HG03460 (cell line): ENCODE measurements around the gene TBC1D10B.
"Not testable (repeated sequence)": the region's sequence is repeated elsewhere in the genome, so short reads cannot be mapped to it uniquely, and the experiment has no call there.

Experiments
- ATAC-seq: cut with Tn5 transposase; IDR thresholded peaks from one replicate; pipeline ENCODE4 v1.9.1; 2021; ENCODE audit not compliant: unreplicated experiment

Gene TBC1D10B

DNA sequence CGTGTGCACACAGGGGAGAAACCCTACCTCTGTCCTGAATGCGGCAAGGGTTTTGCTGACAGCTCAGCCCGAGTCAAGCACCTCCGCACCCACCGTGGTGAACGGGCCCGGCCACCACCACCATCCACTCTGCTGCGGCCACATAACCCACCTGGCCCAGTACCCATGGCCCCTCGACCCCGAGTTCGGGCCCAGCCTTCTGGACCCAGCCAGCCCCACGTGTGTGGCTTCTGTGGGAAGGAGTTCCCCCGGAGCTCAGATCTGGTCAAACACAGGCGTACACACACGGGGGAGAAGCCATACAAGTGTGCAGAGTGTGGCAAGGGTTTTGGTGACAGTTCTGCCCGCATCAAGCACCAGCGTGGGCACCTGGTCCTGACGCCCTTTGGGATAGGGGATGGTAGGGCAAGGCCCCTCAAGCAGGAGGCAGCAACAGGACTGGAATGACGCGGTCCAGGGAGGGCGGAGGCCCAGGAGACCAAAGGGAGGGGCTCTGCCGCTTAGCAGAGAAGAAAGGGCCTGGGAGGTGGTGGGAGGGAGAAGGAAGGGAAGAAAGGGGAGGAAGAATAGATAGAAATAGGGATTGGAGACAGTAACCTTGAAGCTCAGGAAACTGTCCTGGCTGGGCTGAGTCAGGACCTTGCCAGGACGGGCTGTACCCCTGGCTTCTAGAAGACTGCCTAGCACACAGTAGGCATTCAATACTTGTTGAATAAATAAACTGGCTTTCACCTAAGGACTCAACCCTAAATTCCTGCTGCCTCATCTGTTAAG, 28.6 kb upstream of the TBC1D10B start:
- ATAC-seq, result no peak

DNA sequence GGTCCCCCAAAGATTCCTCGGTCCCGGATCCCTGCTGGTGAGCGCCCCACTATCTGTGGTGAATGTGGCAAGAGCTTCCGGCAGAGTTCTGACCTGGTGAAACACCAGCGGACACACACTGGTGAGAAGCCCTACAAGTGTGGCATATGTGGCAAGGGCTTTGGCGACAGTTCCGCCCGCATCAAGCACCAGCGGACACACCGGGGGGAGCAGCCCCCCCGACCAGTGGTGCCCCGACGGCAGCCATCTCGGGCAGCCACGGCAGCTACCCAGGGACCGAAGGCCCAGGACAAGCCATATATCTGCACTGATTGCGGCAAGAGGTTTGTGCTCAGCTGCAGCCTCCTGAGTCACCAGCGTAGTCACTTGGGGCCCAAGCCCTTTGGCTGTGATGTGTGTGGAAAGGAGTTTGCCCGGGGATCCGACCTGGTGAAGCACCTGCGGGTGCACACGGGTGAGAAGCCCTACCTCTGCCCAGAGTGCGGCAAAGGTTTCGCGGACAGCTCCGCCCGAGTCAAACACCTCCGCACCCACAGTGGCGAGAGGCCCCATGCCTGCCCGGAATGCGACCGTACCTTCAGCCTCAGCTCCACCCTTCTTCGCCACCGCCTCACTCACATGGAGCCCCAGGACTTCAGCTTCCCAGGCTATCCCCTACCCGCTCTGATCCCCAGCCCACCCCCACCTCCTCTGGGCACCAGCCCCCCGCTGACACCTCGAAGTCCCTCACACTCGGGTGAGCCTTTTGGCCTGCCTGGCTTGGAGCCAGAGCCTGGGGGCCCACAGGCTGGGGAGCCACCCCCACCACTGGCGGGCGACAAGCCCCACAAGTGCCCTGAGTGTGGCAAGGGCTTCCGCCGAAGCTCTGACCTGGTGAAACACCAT, 27.7 kb upstream of the TBC1D10B start:
- ATAC-seq, result no peak

DNA sequence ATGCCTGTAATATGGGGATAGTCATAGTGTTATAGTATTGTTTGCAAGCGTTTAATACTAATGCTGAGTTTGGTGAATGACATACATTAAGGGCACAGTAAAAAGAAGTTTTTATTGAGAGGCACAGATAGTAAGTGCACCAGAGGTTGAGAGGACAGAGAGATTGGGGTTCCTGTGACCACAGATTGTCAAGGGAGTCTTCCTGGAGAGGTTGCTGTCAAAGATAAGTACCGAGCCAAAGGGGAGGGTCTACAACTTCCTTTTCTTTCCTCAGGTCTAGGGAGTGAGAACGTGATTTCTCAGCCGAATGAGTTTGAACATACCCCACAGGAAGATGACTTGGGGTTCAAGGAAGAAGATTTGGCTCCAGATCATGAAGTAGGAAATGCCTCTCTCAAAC, 26.8 kb upstream of the TBC1D10B start:
- no peak for ATAC-seq

DNA sequence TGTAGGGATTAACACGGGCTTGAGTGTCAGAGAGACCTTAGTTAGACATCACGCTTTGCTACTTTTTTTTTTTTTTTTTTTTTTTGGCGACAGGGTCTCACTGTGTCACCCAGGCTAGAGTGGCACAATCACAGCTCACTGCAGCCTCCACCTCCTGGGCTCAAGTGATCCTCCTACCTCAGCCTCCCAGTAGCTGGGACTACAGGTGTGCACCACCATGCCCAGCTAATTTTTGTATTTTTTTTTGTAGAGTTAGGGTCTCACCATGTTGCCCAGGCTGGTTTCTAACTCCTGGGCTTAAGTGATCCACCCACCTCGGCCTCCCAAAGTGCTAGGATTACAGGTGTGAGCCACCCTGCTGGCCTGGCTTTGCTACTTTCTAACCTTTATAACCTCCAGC, 26.3 kb upstream of the TBC1D10B start:
- ATAC-seq, result not testable (repeated sequence)

DNA sequence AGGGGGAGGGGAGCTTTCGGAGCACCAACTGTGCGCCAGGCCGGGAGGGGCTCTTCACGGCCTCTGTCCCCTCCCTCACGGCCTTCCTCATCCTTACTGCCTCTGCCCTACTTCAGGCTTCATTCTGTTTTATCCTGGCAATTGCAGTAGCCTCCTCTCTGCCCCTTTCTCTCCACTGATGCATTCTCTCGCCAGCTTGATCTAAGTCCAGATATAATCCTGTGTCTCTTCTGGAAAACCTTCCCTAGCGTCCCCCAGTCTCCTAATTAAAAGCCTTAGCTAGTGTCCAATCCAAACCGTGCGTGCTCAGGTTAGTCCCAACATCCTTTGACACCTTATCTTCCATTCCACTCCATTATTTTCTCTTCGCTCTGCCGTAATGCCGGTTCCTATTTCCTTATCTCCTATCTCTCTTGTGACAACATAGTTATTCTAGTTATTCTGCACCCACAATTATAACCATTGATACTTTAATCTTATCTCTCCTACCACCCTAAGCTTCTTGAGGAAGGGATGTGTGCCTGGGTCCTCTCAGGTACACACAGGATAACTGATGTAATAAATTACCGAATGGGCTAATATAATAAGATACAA, 25.8 kb upstream of the TBC1D10B start:
- peak; percentile 9 for ATAC-seq

DNA sequence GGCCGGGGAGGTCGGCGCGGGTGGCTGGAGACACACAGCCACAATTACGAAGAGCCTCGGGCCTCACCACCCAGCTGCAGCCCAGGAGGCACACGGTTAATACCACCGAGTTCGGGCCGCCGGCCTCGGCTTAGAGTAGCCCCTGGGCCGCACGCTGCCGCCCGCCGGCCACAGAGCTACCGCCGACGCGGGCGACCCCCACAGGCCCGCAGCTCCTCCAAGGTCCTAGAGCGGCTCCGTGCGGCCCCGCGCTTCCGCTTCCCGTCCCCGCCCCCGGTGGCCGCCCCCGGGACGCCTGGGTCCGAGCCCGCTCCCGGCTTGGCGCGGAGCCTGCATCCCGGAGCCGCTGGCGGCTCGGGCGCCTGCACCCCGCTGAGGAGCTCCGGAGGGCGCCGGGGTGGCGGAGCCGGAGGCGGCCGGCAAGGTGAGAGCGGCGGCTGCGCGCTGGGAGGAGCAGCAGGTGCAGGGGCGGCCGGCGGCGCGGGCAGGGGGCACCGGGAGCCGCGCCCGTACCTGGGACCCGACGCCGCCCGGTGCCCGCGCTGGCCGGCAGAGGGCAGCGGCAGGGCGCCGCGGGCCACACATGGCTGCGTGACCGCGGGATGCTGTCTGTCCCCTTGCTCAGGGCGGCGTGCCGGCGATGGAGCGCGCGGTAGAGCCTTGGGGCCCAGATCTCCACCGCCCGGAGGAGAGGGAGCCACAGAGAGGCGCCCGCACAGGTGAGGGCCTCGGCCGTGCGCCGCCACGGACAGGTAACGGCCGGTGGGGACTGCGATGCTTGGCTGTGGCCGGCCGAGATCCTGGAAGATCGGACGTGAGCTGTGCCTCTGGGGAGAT, 25.1 kb upstream of the TBC1D10B start, which contains the start of gene ZNF48:
ZNF48 (plus strand) TSS at position 266 of the 837 bp plus-strand sequence; CDS start at position 641, 375 bp downstream.
- peak; percentile 74 for ATAC-seq

DNA sequence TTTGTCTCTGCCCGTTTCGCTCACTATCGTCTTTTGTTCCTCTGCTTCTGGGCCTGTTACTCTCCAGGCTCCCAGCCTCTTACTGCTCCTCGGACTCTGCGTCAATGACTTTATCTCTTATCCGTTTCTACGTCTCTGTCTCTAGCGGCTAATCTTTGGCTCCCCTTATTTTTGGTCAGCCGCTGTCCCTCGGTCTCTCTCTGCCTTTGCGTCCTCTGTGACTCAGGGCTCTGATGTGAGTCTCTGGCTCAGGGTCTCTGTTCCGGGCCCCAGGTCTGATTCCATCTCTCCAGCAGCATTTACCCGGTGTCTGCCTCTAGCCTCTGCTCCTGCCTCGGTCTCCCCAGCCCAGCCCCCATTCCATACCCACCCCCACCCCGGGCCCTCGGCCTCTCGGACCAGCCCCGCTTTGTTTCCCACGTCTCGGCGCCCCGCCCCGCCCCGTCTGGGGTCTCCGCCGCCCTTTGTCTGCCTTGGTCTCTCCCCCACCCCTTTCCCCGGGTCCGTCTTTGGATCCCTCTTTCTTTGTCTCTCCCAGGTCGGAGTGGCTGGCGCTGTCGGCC, 24.4 kb upstream of the TBC1D10B start:
- no peak for ATAC-seq

DNA sequence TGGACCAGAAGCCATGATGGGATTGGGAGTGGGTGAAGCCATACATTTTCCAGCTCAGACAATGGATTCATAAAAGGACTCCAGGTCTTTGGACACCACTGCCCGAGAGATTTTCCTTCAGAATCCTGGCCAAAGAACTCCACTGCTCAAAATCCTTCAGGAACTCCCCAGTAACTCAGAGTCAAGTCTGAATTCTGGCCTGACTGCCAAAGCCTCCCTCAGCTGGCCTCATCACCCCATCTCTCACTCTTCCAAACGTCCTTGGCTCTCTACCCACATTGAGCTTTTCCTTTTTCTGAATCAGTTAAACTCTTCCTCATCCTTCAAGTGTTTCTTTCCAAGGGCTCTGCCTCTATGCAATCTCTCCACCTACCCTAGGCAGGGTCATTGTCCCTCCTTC, 13.2 kb upstream of the TBC1D10B start:
- no peak for ATAC-seq

DNA sequence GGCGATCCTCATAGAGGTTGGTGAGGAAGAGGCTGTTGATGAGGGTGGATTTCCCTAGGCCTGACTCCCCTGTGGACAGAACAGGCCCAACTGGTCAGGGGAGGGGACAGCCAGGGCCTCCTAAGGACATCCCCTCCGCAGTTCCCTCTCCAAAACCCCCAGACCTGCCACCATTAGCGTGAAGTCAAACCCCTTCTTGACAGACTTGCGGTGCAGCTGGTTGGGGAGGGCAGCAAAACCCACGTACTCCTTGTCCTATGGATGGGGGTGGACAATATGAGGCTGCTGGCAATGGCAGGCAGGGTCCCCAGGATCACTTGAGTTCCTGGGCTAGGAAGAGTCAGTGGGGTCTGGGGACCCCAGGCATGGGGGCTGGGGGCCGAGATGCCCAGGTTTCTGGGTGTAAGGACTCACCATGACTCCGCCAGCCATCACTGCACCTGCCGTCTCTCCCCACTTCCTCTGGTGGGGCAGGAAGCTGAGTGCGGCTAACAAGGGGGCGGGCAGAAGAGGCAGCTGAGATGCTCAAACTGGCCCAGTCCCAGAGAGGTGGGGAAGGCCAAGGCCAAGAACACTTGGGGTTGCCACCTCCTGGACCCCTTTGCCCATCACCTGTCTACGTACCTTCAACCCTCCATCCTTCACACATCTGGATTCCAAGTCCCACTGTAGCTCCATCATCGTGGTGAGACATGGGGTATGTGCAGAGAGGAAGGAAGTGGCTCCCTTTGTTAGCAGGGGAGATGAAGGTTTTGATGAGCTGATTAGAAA, 12.0 kb upstream of the TBC1D10B start, which contains the start of gene SEPTIN1:
SEPTIN1 (minus strand) TSS at position 451 of the 771 bp plus-strand sequence; CDS start at position 432, 19 bp downstream.
- ATAC-seq, result no peak

DNA sequence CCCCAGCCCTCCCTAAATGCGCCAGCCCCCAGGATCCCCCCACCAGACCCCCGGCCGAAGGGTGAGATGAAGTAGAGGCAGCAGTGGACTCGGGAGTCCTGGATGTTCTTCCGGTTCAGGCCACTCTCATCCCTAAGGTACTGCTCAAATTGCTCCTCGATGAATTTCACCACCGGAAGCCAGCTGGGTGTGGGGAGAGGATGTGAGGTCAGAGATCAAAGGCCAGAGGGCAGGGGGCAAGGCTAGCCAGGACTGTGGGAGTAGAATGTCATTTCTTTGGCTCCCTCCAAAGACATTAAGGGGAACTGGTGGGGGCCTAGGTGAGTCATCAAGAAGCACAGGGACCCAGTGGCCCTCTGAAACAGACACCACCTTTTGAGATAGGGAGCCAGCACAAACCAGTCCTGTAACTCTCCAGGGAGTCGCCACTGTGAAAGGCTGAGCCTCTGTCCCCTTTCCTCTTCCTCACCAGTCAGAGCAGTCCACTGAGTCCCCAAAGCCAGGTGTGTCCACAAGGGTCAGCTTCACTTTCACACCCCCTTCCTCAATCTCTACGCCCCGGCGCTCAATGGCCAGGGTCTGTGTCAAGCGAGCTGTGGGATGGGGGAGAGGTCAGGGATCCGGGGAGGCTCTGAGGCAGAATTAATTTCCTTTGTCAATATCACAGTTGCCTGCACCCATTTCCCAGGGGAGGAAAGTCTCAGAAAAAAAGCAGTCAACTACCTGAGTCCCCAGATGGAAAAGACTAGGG, 11.2 kb upstream of the TBC1D10B start:
- ATAC-seq, result no peak

DNA sequence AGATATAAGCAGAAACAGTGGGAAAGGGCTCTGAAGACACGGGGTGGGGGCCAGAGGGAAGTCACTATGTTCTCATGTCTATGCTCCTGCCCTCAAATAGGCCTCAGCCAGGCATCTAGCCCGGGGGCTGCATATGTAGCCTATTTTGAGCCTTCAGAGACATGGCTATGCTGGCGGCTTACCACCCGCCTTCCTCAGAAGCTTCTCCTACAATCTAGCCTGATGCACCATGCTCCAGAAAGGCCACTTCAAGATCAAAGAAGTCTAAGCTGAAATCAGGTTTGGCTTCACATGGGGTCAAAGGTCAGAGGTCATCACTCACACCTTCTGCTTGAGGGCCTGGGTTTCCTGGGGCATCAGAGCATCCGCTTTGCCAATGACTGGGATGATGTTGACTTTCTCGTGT, 10.5 kb upstream of the TBC1D10B start:
- no peak for ATAC-seq

DNA sequence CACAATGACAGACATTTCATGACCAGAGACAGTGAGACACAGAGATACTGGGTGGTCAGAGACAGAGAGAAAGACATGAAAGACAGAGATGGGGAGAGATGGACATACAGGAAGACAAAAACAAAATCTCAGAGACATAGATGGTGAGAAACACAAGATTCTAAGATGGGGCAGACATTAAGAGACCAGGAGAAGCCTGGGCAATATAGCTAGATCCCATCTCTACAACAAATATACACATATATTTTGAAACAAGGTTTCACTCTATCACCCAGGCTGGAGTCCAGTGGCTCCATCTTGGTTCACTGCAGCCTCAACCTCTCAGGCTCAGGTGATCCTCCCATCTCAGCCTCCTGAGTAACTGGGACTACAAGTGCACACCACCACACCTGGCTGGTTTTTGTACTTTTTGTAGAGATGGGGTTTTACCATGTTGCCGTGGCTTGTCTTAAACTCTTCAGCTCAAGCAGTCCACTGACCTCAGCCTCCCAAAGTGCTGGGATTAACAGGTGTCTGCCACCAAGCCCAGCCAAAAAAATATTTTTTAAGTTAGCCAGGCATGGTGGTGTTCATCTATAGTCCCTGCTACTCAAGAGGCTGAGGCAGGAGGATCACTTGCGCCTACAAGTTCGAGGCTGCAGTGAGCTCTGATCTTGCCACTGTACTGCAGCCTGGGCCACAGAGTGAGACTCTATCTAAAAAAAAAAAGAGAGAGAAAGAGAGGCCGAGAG, 9.9 kb upstream of the TBC1D10B start:
- no peak for ATAC-seq

DNA sequence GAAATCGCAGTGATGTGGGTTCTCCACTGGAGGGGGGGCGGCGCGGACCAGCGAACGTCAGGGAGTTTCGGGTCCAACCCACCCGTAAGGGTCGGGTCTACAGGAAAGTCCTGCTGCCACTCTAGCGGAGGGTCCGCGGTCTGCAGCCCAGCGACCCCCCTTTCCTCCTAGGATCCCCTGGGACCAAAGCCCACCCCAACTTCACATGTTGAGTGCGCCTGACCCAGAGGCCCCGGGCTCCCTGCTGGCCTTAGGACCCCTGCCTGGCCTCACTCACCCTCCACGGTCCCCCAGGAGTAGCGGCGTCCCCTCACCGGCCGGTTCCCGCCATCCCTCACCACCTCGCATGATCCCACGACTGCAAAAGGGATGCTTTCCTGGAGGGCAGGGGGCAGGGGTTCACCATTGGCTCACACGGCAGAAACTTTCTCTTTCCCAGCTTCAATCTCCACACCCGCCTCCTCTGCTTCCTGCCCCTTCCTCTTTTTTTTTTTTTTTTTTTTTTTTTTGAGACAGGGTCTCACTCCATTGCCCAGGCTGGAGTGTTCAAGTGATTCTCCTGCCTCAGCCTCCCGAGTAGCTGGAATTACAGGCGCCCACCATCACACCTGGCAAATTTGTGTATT, 9.0 kb upstream of the TBC1D10B start:
- ATAC-seq, result no peak

DNA sequence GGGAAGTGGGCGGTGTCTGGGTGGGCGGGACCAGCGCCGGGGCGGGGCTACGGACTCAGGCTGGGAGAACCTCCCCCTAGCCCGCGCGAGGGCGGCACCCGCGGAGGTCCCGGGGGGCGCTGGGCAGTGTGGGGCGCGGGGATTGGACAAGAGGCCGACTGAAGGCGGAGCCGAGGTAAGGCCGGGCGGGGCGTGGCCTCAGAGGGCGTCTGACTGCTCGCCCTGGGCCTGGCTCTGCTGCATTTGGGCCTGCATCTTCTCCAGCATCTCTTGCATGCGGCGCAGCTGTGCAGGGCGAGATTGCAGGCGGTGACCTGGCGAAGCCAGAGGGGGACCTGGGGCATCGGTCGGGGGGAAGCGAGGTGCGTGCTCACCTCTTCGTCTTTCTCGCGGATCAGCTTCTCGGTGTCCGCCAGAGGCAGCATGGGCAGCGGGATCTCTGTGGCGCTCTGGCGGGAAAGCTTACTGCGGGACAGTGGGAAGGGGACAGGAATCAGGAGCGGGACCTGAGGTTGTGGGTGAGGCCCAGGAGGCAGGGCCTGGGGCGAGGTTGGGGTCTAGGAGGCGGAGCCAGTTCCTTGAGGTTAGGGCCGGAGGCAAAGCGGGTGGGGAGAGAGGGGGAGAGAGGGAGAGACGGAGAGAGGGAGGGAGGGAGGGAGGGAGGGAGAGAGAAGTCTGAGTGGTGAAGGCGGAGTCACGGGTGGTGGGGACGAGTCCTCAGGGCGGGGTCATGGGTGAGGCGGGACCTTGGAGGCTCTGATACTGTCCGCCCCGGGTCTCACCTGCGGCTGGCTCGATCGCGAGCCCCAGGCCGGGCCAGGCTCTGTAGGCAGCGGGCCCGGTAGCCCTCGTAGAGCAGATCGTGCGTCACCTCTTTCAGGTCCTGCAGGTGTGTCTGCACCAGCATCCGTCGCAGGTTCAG, 8.2 kb upstream of the TBC1D10B start:
- peak; percentile 84 for ATAC-seq

DNA sequence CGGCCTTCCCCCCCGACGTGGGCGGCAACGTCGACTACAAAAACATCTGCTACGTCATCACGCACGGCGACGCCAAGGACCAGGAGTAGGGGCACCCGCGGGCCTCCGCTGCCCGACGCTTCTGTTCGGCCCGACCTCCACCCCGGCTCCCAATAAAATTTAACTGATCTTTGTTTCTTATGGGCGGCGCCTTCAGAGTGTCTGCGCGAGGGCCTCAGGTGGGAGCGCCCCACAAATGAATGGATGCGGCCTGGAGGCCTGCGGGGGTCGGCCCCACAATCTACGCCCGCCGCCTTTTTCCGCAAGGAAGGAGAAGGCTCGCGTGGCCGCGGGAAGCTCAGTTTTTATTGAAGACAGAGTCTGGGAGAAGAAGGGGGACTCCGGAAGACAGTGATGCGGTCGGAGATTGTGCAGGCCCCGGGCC, 7.5 kb upstream of the TBC1D10B start:
- peak; percentile 37 for ATAC-seq

DNA sequence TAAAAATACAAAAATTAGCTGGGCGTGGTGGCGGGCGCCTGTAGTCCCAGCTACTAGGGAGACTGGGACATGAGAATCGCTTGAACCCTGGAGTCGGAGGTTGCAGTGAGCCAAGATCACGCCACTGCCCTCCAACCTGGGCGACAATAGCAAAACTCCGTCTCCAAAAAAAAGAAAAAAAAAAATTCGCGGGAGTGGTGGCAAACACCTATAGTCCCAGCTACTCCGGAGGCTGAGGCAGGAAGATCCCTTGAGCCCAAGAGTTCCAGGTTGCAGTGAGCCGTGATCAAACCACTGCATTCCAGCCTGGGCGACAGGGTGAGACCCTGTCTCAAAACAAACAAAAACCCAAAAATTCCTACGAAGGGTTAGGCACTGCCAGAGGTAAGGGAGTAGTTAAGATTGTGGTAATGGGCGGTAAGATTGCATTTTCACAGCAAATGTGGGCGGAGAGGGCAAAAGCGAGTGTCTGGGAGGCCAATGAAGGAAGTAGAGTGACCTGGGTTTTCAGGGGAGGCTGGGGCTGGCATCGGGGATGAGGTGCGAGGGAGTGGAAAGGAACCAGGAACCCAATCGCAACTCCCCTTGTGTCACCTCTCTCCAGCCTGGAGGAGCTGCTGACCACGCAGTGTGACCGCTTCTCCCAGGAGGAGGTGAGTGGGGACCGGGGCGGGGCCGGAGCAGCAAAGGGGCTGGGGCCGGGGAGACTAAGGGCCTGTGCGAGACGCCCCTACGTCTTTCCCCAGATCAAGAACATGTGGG, 6.9 kb upstream of the TBC1D10B start:
- no peak for ATAC-seq
